ENCODE measurements around the gene CALM3. TPM values are rescaled to one million over a fixed set of nuclear protein-coding genes. Genes with fewer than 3 reads are reported as not detected.
"Not testable (repeated sequence)": the region's sequence is repeated elsewhere in the genome, so short reads cannot be mapped to it uniquely, and the experiment has no call there.

Gene CALM3
- polyA plus RNA-seq, result 100 to 1,000 TPM; 189 to 429 (median 298) TPM
- long read RNA-seq, donor 1, transcript CALM3-207 (4 exons, 721 nt), result minor isoform, 27 of 1,017 reads
- long read RNA-seq, donor 1, transcript CALM3-201 (6 exons, 2,289 nt), result major isoform, 366 of 1,017 reads
- long read RNA-seq, donor 1, transcript CALM3-213 (2 exons, 590 nt), result minor isoform, 10 of 1,017 reads
- long read RNA-seq, donor 1, partial matches to known transcripts, result 589 of 1,017 reads
- long read RNA-seq, donor 1, other reads (novel, unspliced or antisense), result 22 of 1,017 reads
- long read RNA-seq, donor 2, transcript CALM3-201 (6 exons, 2,289 nt), result major isoform, 93 of 112 reads
- long read RNA-seq, donor 2, transcript CALM3-207 (4 exons, 721 nt), result minor isoform, 7 of 112 reads
- long read RNA-seq, donor 2, partial matches to known transcripts, result 10 of 112 reads
- long read RNA-seq, donor 2, other reads (novel, unspliced or antisense), result 0 of 112 reads
- long read RNA-seq, donor 3, transcript CALM3-201 (6 exons, 2,289 nt), result major isoform, 140 of 236 reads
- long read RNA-seq, donor 3, transcript CALM3-207 (4 exons, 721 nt), result minor isoform, 17 of 236 reads
- long read RNA-seq, donor 3, partial matches to known transcripts, result 66 of 236 reads
- long read RNA-seq, donor 3, other reads (novel, unspliced or antisense), result 6 of 236 reads
- long read RNA-seq, donor 4, partial matches to known transcripts, result 0 of 5 reads
- long read RNA-seq, donor 4, other reads (novel, unspliced or antisense), result 0 of 5 reads
- long read RNA-seq, donor 5, transcript CALM3-201 (6 exons, 2,289 nt), result major isoform, 43 of 59 reads
- long read RNA-seq, donor 5, partial matches to known transcripts, result 11 of 59 reads
- long read RNA-seq, donor 5, other reads (novel, unspliced or antisense), result 0 of 59 reads
- long read RNA-seq, donor 6, transcript CALM3-201 (6 exons, 2,289 nt), result major isoform, 137 of 179 reads
- long read RNA-seq, donor 6, transcript CALM3-207 (4 exons, 721 nt), result minor isoform, 6 of 179 reads
- long read RNA-seq, donor 6, partial matches to known transcripts, result 27 of 179 reads
- long read RNA-seq, donor 6, other reads (novel, unspliced or antisense), result 7 of 179 reads
- long read RNA-seq, donor 7, transcript CALM3-207 (4 exons, 721 nt), result minor isoform, 20 of 515 reads
- long read RNA-seq, donor 7, transcript CALM3-203 (6 exons, 696 nt), result minor isoform, 5 of 515 reads
- long read RNA-seq, donor 7, transcript CALM3-201 (6 exons, 2,289 nt), result major isoform, 381 of 515 reads
- long read RNA-seq, donor 7, partial matches to known transcripts, result 67 of 515 reads
- long read RNA-seq, donor 7, other reads (novel, unspliced or antisense), result 38 of 515 reads
- long read RNA-seq, donor 8, transcript CALM3-201 (6 exons, 2,289 nt), result major isoform, 13 of 21 reads
- long read RNA-seq, donor 8, partial matches to known transcripts, result 5 of 21 reads
- long read RNA-seq, donor 8, other reads (novel, unspliced or antisense), result 0 of 21 reads
- long read RNA-seq, donor 9, transcript CALM3-201 (6 exons, 2,289 nt), result major isoform, 40 of 53 reads
- long read RNA-seq, donor 9, transcript CALM3-207 (4 exons, 721 nt), result minor isoform, 5 of 53 reads
- long read RNA-seq, donor 9, partial matches to known transcripts, result 7 of 53 reads
- long read RNA-seq, donor 9, other reads (novel, unspliced or antisense), result 0 of 53 reads
- long read RNA-seq, donor 10, transcript CALM3-201 (6 exons, 2,289 nt), result major isoform, 135 of 183 reads
- long read RNA-seq, donor 10, transcript CALM3-207 (4 exons, 721 nt), result minor isoform, 6 of 183 reads
- long read RNA-seq, donor 10, partial matches to known transcripts, result 22 of 183 reads
- long read RNA-seq, donor 10, other reads (novel, unspliced or antisense), result 14 of 183 reads

DNA sequence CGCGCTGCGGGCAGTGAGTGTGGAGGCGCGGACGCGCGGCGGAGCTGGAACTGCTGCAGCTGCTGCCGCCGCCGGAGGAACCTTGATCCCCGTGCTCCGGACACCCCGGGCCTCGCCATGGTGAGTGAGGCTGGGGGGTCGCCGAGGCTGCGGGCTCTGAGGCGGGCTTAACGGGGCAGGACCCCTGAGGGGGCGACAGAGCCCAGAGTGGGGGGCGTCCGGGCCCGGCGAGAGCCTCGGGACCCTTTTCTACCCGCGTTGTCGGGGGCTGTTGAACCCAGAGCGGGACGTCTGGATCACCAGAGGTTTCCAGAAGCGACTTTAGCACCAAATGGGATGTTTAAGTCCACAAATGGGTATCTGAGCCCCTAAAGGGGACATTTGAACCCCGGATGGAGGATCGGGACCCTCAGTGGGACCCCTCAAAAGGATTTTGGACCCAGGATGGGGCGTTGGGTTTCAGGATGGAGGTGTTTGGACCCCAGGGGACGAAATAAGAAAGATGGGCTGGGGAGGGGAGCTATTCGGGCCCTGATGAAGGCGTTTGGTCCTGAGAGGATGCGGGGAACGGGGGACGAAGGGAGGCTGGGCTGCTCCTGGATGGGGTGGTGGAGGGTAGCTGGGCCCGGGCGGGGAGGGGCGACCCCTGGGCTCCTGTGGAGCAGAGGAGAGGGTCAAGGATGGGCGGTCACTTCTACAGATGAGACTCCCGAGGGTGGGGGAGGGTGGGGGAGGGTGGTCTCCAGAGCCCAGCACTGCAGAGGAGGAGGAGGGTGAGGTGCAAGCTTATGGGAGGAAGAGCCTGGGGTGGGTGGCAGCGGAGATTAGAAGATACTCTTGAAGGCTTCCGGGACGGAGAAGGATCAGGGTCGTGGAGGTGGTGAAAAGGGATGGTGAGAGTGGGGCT is at the start of gene CALM3:
Gene CALM3 (plus strand): TSS at position 13 of the 907 bp plus-strand sequence. CDS start 105 bp downstream, at position 118.
- Histone ChIP-seq H3K27ac (ENCODE audit: low read depth in 1 of 3, low read length in 2 of 3) (peak within 1 kb of the TSS; percentile 95 to 99 (median 97)), H3K4me1 (ENCODE audit: control insufficient read depth in 3 of 3, insufficient read depth in 2 of 3, low read depth in 1 of 3, low read length in 2 of 3) (peaks cover 3 to 39% (median 4%) of the 10 kb centered on the region in 3 donors), H3K36me3 (ENCODE audit: control insufficient read depth in 3 of 3, insufficient read depth in 2 of 3, low read depth in 1 of 3, low read length in 3 of 3) (peaks cover 0 to 30% (median 7%) of the 10 kb centered on the region in 3 donors), H3K4me3 (ENCODE audit: low read depth in 1 of 3, low read length in 3 of 3) (peak within 1 kb of the TSS; percentile 96 to 98 (median 97)), H3K9me3 (ENCODE audit: control insufficient read depth in 2 of 2, insufficient read depth in 1 of 2, low read depth in 1 of 2, low read length in 1 of 2) (peaks cover 0 to 15% of the 10 kb centered on the region in 2 donors), H3K27me3 (ENCODE audit: control insufficient read depth in 3 of 3, insufficient read depth in 3 of 3, low read length in 3 of 3) (no peaks in the 10 kb centered on the region)
- FAIRE-seq (no peak), DNase-seq (peak; percentile 21 to 39)
- WGBS, 3 donors, result 1% methylated on average over 36 to 51 of the region's 51 CpGs

DNA sequence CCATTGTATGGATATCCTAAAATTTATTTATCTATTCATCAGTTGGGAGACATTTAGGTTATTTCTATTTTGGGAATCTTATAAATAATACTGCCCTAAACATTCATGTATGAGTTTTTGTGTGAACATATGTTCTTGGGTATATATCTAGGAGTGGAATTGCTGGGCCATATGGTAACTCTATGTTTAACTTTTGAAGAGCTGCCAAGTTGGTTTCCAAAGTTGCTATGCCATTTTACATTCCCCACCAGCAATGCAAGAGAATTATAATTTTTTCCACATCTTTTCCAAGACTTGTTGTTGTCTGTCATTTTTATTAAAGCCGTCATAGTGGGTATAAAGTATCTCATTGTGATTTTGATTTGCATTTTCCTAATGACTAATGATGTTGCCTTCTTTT is 48.2 kb upstream of the CALM3 start:
- FAIRE-seq (no peak), DNase-seq (no peak)
- peaks cover 0 to 19% of the 10 kb centered on the region in 2 donors for H3K9me3 ChIP-seq (ENCODE audit: control insufficient read depth in 2 of 2, insufficient read depth in 1 of 2, low read depth in 1 of 2, low read length in 1 of 2)
- no peaks in the 10 kb centered on the region for H3K27me3 ChIP-seq (ENCODE audit: control insufficient read depth in 3 of 3, insufficient read depth in 3 of 3, low read length in 3 of 3)
- H3K27ac ChIP-seq (ENCODE audit: low read depth in 1 of 3, low read length in 2 of 3), result no peak overlapping the region
- H3K36me3 ChIP-seq (ENCODE audit: control insufficient read depth in 3 of 3, insufficient read depth in 2 of 3, low read depth in 1 of 3, low read length in 3 of 3), result no peaks in the 10 kb centered on the region
- no peak overlapping the region for H3K4me3 ChIP-seq (ENCODE audit: low read depth in 1 of 3, low read length in 3 of 3)
- H3K4me1 ChIP-seq (ENCODE audit: control insufficient read depth in 3 of 3, insufficient read depth in 2 of 3, low read depth in 1 of 3, low read length in 2 of 3), result no peaks in the 10 kb centered on the region
- 52 to 87% (median 80%) methylated on average over 1 of the region's 1 CpG for WGBS, 3 donors

DNA sequence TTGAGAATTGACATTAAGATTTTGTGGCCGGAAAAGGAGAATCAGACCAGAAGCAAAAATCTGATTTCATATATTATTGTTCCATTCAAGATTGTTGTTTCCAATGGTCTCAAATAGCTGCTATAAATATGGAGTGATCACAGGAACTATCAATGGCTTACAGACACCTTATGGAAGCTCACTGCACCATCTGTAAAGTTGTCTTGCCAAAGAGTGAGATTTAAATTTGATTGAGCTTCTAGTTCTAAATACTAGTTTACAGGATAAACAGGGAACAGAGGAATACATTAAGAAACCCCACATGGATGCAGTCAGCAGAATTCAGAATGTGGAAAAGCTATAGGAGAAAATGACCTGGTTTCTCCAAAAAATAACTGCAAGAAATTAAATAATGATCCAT is 47.0 kb upstream of the CALM3 start:
- DNase-seq (no peak), FAIRE-seq (no peak)
- WGBS, 3 donors, result 92 to 100% (median 100%) methylated on average over 1 of the region's 1 CpG
- Histone ChIP-seq H3K27ac (ENCODE audit: low read depth in 1 of 3, low read length in 2 of 3) (no peak overlapping the region), H3K9me3 (ENCODE audit: control insufficient read depth in 2 of 2, insufficient read depth in 1 of 2, low read depth in 1 of 2, low read length in 1 of 2) (peaks cover 0 to 26% of the 10 kb centered on the region in 2 donors), H3K4me3 (ENCODE audit: low read depth in 1 of 3, low read length in 3 of 3) (no peak overlapping the region), H3K27me3 (ENCODE audit: control insufficient read depth in 3 of 3, insufficient read depth in 3 of 3, low read length in 3 of 3) (no peaks in the 10 kb centered on the region), H3K4me1 (ENCODE audit: control insufficient read depth in 3 of 3, insufficient read depth in 2 of 3, low read depth in 1 of 3, low read length in 2 of 3) (no peaks in the 10 kb centered on the region), H3K36me3 (ENCODE audit: control insufficient read depth in 3 of 3, insufficient read depth in 2 of 3, low read depth in 1 of 3, low read length in 3 of 3) (no peaks in the 10 kb centered on the region)

DNA sequence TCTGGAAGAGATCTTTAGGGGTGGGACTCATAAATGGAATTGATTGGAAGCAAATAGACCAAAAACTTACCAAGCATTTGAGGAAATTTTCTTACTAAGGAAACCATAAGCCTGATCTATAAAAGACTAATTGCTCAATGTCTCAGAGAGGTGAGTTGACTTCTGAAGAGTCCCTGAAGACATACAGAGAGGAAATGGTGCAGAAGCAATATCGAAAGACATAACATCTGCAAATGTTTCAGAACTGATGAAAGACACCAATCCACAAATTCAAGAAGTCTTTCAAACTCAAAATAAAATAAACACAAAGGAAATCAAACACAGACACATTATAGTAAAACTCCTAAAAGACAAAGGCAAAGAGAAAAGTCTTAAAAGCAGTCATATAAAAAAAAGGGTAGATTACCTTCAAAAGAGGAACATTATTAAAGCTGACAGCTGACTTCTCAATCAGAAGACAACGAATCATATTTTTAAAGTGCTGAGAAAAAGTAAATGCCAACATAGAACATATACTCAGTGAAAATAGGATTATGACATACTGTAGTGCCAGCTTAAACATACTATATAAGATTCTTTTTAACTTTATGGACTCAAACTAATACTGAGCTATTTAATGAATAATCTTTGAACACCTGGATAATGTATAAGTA is 45.4 kb upstream of the CALM3 start:
- DNase-seq (no peak), FAIRE-seq (no peak)
- no peak overlapping the region for H3K4me3 ChIP-seq (ENCODE audit: low read depth in 1 of 3, low read length in 3 of 3)
- H3K4me1 ChIP-seq (ENCODE audit: control insufficient read depth in 3 of 3, insufficient read depth in 2 of 3, low read depth in 1 of 3, low read length in 2 of 3), result no peaks in the 10 kb centered on the region
- peaks cover 0 to 13% of the 10 kb centered on the region in 2 donors for H3K9me3 ChIP-seq (ENCODE audit: control insufficient read depth in 2 of 2, insufficient read depth in 1 of 2, low read depth in 1 of 2, low read length in 1 of 2)
- no peak overlapping the region for H3K27ac ChIP-seq (ENCODE audit: low read depth in 1 of 3, low read length in 2 of 3)
- H3K27me3 ChIP-seq (ENCODE audit: control insufficient read depth in 3 of 3, insufficient read depth in 3 of 3, low read length in 3 of 3), result no peaks in the 10 kb centered on the region
- no peaks in the 10 kb centered on the region for H3K36me3 ChIP-seq (ENCODE audit: control insufficient read depth in 3 of 3, insufficient read depth in 2 of 3, low read depth in 1 of 3, low read length in 3 of 3)
- WGBS, 3 donors, result 41 to 46% (median 44%) methylated on average over 2 of the region's 2 CpGs

DNA sequence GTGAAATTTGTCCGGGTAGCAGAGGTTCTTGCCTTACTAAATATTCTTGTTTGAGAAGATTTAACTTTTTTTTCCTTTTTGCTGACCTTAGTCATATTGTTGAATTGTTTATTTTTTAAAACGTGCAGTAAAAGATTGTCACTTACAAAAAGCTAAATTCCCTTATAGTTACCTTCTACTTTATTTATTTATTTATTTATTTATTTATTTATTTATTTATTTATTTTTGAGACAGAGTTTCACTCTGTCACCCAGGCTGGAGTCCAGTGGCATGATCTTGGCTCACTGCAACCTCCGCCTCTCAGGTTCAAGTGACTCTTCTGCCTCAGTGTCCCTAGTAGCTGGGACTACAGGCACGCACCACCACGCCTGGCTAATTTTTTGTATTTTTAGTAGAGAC is 44.7 kb upstream of the CALM3 start:
- FAIRE-seq; H3K36me3 ChIP-seq (ENCODE audit: control insufficient read depth in 3 of 3, insufficient read depth in 2 of 3, low read depth in 1 of 3, low read length in 3 of 3); DNase-seq; H3K27me3 ChIP-seq (ENCODE audit: control insufficient read depth in 3 of 3, insufficient read depth in 3 of 3, low read length in 3 of 3); H3K4me3 ChIP-seq (ENCODE audit: low read depth in 1 of 3, low read length in 3 of 3); H3K4me1 ChIP-seq (ENCODE audit: control insufficient read depth in 3 of 3, insufficient read depth in 2 of 3, low read depth in 1 of 3, low read length in 2 of 3); H3K9me3 ChIP-seq (ENCODE audit: control insufficient read depth in 2 of 2, insufficient read depth in 1 of 2, low read depth in 1 of 2, low read length in 1 of 2); H3K27ac ChIP-seq (ENCODE audit: low read depth in 1 of 3, low read length in 2 of 3): not testable (repeated sequence)
- WGBS, 3 donors, result 84 to 86% (median 85%) methylated on average over 5 of the region's 5 CpGs

DNA sequence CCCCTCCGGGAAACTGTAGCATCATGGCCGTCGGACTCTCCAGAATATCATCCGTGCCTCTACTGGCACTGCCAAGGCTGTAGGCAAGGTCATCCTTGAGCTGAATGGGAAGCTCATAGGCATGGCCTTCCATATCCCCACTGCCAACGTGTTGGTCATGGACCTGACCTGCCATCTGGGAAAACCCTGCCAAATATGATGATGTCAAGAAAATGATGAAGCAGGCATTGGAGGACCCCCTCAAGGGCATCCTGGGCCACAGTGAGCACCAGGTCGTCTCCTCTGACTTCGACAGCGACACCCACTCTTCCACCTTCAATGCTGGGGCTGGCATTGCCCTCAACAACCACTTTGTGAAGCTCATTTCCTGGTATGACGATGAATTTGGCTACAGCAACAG is 41.9 kb upstream of the CALM3 start:
- Histone ChIP-seq H3K4me1 (ENCODE audit: control insufficient read depth in 3 of 3, insufficient read depth in 2 of 3, low read depth in 1 of 3, low read length in 2 of 3) (no peaks in the 10 kb centered on the region), H3K9me3 (ENCODE audit: control insufficient read depth in 2 of 2, insufficient read depth in 1 of 2, low read depth in 1 of 2, low read length in 1 of 2) (peaks cover 0 to 7% of the 10 kb centered on the region in 2 donors), H3K4me3 (ENCODE audit: low read depth in 1 of 3, low read length in 3 of 3) (no peak overlapping the region), H3K36me3 (ENCODE audit: control insufficient read depth in 3 of 3, insufficient read depth in 2 of 3, low read depth in 1 of 3, low read length in 3 of 3) (no peaks in the 10 kb centered on the region), H3K27ac (ENCODE audit: low read depth in 1 of 3, low read length in 2 of 3) (no peak overlapping the region), H3K27me3 (ENCODE audit: control insufficient read depth in 3 of 3, insufficient read depth in 3 of 3, low read length in 3 of 3) (no peaks in the 10 kb centered on the region)
- no peak for DNase-seq
- no peak for FAIRE-seq
- 91 to 98% (median 95%) methylated on average over 9 of the region's 9 CpGs for WGBS, 3 donors
